GM12891 (cell line): ENCODE measurements around the gene SPATA1.

Experiments
- PAX5 ChIP-seq: IDR thresholded peaks from 2 replicates; pipeline ENCODE4 v1.6.1; 2011; ENCODE audit warnings: low read length, moderate library complexity, mild to moderate bottlenecking; ENCODE audit not compliant: insufficient read depth, severe bottlenecking
- POLR2A ChIP-seq: IDR thresholded peaks from 2 replicates; pipeline ENCODE4 v1.6.1; 2011; ENCODE audit warnings: low read depth, low read length, control low read depth
- POLR2AphosphoS5 ChIP-seq: IDR thresholded peaks from 2 replicates; pipeline ENCODE4 v1.6.1; 2011; ENCODE audit warnings: low read depth, low read length, control low read depth
- POU2F2 ChIP-seq: IDR thresholded peaks from 2 replicates; pipeline ENCODE4 v1.6.1; 2011; ENCODE audit warnings: low read depth, mild to moderate bottlenecking, control low read depth, low read length, moderate library complexity
- SPI1 ChIP-seq: IDR thresholded peaks from 2 replicates; pipeline ENCODE4 v1.6.1; 2011; ENCODE audit warnings: low read depth, low read length, control low read depth
- TAF1 ChIP-seq: IDR thresholded peaks from 2 replicates; pipeline ENCODE4 v1.6.1; 2011; ENCODE audit warnings: low read depth, low read length, control low read depth

- TF ChIP-seq POLR2A = no peak; the same call in 1 of the 2 replicates
- TF ChIP-seq POLR2AphosphoS5 = no peak
- no peak for TF ChIP-seq TAF1
- no peak for TF ChIP-seq POU2F2
- TF ChIP-seq SPI1 = no peak
- no peak for TF ChIP-seq PAX5
These were observed 8.4 kb upstream of the SPATA1 start for GRCh38 chr1:84497631-84498275.
